ENCODE measurements around the gene ZNF283.

DNA sequence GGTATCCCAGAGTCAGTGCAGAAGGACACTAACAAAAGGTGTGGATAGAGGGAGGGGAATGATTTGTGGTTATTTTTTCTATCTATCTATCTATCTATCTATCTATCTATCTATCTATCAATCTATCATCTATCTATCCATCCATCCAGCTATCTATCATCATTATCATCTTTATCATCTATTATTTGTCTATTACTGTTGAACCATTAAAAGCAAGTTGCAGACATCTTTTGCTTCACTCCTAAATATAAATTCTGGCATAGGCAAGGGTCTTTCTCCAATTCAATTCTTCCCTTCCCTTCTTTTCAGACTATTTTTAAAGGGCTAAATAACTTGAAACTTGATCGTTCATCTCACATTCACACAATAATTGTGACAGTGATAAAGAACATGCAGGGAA lies 14.9 kb upstream of the ZNF283 start:
- TF ChIP-seq, protein P1, sequence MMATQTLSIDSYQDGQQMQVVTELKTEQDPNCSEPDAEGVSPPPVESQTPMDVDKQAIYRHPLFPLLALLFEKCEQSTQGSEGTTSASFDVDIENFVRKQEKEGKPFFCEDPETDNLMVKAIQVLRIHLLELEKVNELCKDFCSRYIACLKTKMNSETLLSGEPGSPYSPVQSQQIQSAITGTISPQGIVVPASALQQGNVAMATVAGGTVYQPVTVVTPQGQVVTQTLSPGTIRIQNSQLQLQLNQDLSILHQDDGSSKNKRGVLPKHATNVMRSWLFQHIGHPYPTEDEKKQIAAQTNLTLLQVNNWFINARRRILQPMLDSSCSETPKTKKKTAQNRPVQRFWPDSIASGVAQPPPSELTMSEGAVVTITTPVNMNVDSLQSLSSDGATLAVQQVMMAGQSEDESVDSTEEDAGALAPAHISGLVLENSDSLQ (IDR thresholded peaks at IDR 0.05), result no peak
- no peak for TF ChIP-seq FOXK2 (IDR thresholded peaks at IDR 0.05)
- no peak for TF ChIP-seq FOXA1 (IDR thresholded peaks at IDR 0.05)
- no peak for TF ChIP-seq CTBP1 (IDR thresholded peaks at IDR 0.05; ENCODE audit: borderline replicate concordance)
- TF ChIP-seq TARDBP (IDR thresholded peaks at IDR 0.05), result no peak
- TF ChIP-seq ZNF384 (IDR thresholded peaks at IDR 0.05), result no peak
- TF ChIP-seq SUZ12 (IDR thresholded peaks at IDR 0.05), result no peak
- TF ChIP-seq NFRKB (IDR thresholded peaks at IDR 0.05), result no peak
- TF ChIP-seq SP1 (IDR thresholded peaks at IDR 0.05), result no peak
